A673 (cell line): Measurements from ENCODE around the gene TTC34. TPM values are rescaled to one million over a fixed set of nuclear protein-coding genes. Genes with fewer than 3 reads are reported as not detected.

ENCODE experiments used
- BruUV-seq: library from RNA; stranded (reverse); fragments of 400-500 nt; replicated peaks from 2 replicates; lab custom pipeline; 2021; lab: Mats Ljungman, UMichigan
- CTCF ChIA-PET: fragments of 300-600 bp; sonication (Branson Sonifier 250); formaldehyde crosslinking; loops from one replicate; lab custom pipeline; 2022; ENCODE audit warnings: antibody characterized with exemption; lab: Charles Lee
- POLR2A ChIA-PET: fragments of 300-600 bp; sonication (Branson Sonifier 250); formaldehyde crosslinking; loops from one replicate; lab custom pipeline; 2022; ENCODE audit warnings: antibody characterized with exemption; ENCODE audit not compliant: low non-redundant PET; lab: Charles Lee
- DNase-seq: peaks from one replicate; pipeline ENCODE4 v3.0.0-alpha.2; 2015; ENCODE audit warnings: low spot score
- H3K27ac ChIP-seq: fragments of 200-600 bp; sonication (generic); 2 replicates; pipeline ENCODE4 v1.5.1; 2016; ENCODE audit warnings: mixed run types, low read depth, mild to moderate bottlenecking, mixed read lengths, antibody characterized with exemption, low read length; ENCODE audit not compliant: poor library complexity, severe bottlenecking
- H3K27me3 ChIP-seq: fragments of 200-600 bp; sonication (generic); replicated peaks from 2 replicates; pipeline ENCODE4 v1.6.1; 2017; ENCODE audit warnings: mixed run types, low read depth, mild to moderate bottlenecking, mixed read lengths, antibody characterized with exemption, low read length; ENCODE audit not compliant: insufficient read depth, poor library complexity
- H3K36me3 ChIP-seq: fragments of 200-600 bp; sonication (generic); 2 replicates; pipeline ENCODE4 v1.6.1; 2016; ENCODE audit warnings: mixed run types, mild to moderate bottlenecking, mixed read lengths, antibody characterized with exemption, low read length; ENCODE audit not compliant: insufficient read depth, poor library complexity, severe bottlenecking
- H3K4me1 ChIP-seq: fragments of 200-600 bp; sonication (generic); 2 replicates; pipeline ENCODE4 v1.6.1; 2017; ENCODE audit warnings: mixed run types, mild to moderate bottlenecking, mixed read lengths, antibody characterized with exemption, low read length; ENCODE audit not compliant: insufficient read depth, poor library complexity, severe bottlenecking
- H3K4me3 ChIP-seq: fragments of 200-600 bp; sonication (generic); 2 replicates; pipeline ENCODE4 v1.5.1; 2016; ENCODE audit warnings: low read depth, mixed run types, mild to moderate bottlenecking, mixed read lengths, low read length; ENCODE audit not compliant: poor library complexity, severe bottlenecking
- H3K9me3 ChIP-seq: fragments of 200-600 bp; sonication (generic); 2 replicates; pipeline ENCODE4 v1.6.1; 2016; ENCODE audit warnings: mixed run types, low read depth, mild to moderate bottlenecking, mixed read lengths, antibody characterized with exemption, low read length; ENCODE audit not compliant: poor library complexity, severe bottlenecking
- EZH2 ChIP-seq: fragments of 200-600 bp; sonication (generic); IDR thresholded peaks from 2 replicates; pipeline ENCODE4 v1.6.1; 2017; ENCODE audit warnings: borderline replicate concordance, low read depth, mild to moderate bottlenecking, mixed read lengths, antibody characterized with exemption, low read length; ENCODE audit not compliant: poor library complexity, severe bottlenecking
- intact Hi-C: fragments of 100-400 bp; cut with micrococcal nuclease; formaldehyde crosslinking; loops from one replicate; pipeline ENCODE4 v1.10.0; 2022; ENCODE audit not compliant: unreplicated experiment
- total RNA-seq: library from RNA; stranded (reverse); gene quantifications from 2 replicates; pipeline ENCODE4 v1.2.3, GENCODE V29; 2021
- TF ChIP-seq, protein P1 (sequence below): fragments of 300-800, 200-600 bp; sonication (generic); conservative IDR thresholded peaks from 2 replicates; pipeline ENCODE4 v1.5.1; 2017; ENCODE audit warnings: low read depth, mild to moderate bottlenecking, antibody characterized with exemption, low read length, moderate library complexity, mixed read lengths

TTC34 gene
- total RNA-seq, 1 experiment from 2014 or later: 0.84 TPM

DNA sequence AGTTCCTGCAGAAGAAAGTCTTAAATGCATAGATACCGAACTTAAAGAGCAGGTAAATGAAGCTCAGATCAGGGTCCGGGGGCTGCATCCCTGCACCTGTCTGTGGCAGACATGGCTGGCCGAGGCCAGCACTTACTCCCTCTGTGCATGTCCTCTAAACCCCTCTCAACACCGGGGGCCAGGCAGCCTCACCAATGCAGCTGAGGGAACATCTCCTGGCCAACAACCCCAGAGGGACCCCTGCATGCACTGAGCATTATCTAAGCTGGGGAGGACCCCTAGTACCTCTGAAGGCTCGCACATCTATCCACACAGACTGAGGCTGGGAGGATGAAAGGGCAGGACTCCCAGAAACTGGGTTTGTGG, 18.4 kb downstream of the TTC34 start:
- Histone ChIP-seq H3K36me3 (no peaks in the 10 kb centered on the region), H3K27ac (no peak overlapping the region), H3K27me3 (no peaks in the 10 kb centered on the region), H3K4me3 (no peak overlapping the region), H3K9me3 (peaks cover 17% of the 10 kb centered on the region), H3K4me1 (no peaks in the 10 kb centered on the region)
- ChIA-PET POLR2A (no interaction called here), CTCF (no interaction called here)
- BruUV-seq: no TSS peak
- DNase-seq: no peak
- intact Hi-C loops: no loop called here
- no peak for TF ChIP-seq EZH2
- TF ChIP-seq, protein P1, sequence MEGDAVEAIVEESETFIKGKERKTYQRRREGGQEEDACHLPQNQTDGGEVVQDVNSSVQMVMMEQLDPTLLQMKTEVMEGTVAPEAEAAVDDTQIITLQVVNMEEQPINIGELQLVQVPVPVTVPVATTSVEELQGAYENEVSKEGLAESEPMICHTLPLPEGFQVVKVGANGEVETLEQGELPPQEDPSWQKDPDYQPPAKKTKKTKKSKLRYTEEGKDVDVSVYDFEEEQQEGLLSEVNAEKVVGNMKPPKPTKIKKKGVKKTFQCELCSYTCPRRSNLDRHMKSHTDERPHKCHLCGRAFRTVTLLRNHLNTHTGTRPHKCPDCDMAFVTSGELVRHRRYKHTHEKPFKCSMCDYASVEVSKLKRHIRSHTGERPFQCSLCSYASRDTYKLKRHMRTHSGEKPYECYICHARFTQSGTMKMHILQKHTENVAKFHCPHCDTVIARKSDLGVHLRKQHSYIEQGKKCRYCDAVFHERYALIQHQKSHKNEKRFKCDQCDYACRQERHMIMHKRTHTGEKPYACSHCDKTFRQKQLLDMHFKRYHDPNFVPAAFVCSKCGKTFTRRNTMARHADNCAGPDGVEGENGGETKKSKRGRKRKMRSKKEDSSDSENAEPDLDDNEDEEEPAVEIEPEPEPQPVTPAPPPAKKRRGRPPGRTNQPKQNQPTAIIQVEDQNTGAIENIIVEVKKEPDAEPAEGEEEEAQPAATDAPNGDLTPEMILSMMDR: no peak

DNA sequence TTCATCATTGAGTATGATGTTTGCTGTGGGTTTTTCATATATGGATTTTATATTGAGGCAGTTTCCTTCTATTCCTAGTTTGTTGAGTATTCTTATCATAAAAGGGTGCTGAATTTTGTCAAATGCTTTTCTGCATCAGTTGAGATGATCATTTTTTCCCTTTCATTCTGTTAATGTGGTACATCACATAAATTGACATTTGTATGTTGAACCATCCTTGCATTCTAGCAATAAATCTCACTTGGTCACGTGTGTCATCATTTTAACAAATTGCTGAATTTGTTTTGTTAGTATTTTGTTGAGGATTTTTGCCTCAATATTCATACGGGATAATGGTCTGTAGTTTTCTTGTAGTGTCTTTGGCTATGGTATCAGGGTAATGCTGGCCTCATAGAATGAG, 19.9 kb downstream of the TTC34 start:
- DNase-seq: no peak
- no peak for TF ChIP-seq EZH2
- TF ChIP-seq, protein P1: no peak
- Histone ChIP-seq H3K9me3 (peaks cover 17% of the 10 kb centered on the region), H3K27me3 (no peaks in the 10 kb centered on the region), H3K4me3 (no peak overlapping the region), H3K27ac (no peak overlapping the region), H3K36me3 (no peaks in the 10 kb centered on the region), H3K4me1 (no peaks in the 10 kb centered on the region)
- ChIA-PET CTCF (no interaction called here), POLR2A (no interaction called here)
- BruUV-seq: no TSS peak
- intact Hi-C loops: no loop called here

DNA sequence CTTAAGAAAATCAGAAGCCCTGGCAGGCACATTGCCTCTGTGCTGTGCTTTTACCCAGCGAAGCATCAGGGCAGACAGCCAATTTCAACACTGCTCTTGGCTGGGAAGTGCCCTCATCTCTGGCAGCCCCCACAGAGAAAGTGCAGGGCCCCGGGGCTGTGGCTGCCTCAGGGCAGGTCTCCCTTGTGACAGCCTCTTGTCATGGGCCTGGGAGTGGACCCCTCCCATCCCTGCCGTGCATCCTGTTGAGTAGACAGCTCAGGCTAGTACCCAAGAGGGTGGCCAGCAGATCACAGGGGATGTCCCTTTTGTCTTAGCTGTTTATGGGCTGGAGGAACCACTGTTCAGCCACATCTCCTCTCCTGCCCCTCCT, 23.3 kb downstream of the TTC34 start:
- Histone ChIP-seq H3K9me3 (peaks cover 17% of the 10 kb centered on the region), H3K4me1 (no peaks in the 10 kb centered on the region), H3K4me3 (no peak overlapping the region), H3K27ac (no peak overlapping the region), H3K36me3 (no peaks in the 10 kb centered on the region), H3K27me3 (no peaks in the 10 kb centered on the region)
- TF ChIP-seq, protein P1: no peak
- no peak for TF ChIP-seq EZH2
- POLR2A ChIA-PET: no interaction called here
- DNase-seq: no peak
- intact Hi-C loops: no loop called here
- CTCF ChIA-PET: no interaction called here
- no TSS peak for BruUV-seq
